Mammary epithelial cell (primary cell): ENCODE measurements around the gene KCNQ2.

ENCODE experiments used
- EZH2 ChIP-seq: IDR thresholded peaks from 2 replicates; pipeline ENCODE4 v1.6.1; 2012; ENCODE audit warnings: low read length, inconsistent platforms, borderline replicate concordance
- TF ChIP-seq, protein P1 (sequence below), 2 donors: IDR thresholded peaks in 1 of 2; conservative IDR thresholded peaks in 1 of 2; 2 replicates each; pipeline ENCODE4 v1.5.1; 2011 to 2012; ENCODE audit warnings: inconsistent platforms in 2 of 2, low read length in 2 of 2, mild to moderate bottlenecking in 2 of 2, control low read depth in 1 of 2, low read depth in 1 of 2; ENCODE audit not compliant: insufficient read depth in 1 of 2; ENCODE audit errors: extremely low read depth in 1 of 2

- TF ChIP-seq, protein P1, sequence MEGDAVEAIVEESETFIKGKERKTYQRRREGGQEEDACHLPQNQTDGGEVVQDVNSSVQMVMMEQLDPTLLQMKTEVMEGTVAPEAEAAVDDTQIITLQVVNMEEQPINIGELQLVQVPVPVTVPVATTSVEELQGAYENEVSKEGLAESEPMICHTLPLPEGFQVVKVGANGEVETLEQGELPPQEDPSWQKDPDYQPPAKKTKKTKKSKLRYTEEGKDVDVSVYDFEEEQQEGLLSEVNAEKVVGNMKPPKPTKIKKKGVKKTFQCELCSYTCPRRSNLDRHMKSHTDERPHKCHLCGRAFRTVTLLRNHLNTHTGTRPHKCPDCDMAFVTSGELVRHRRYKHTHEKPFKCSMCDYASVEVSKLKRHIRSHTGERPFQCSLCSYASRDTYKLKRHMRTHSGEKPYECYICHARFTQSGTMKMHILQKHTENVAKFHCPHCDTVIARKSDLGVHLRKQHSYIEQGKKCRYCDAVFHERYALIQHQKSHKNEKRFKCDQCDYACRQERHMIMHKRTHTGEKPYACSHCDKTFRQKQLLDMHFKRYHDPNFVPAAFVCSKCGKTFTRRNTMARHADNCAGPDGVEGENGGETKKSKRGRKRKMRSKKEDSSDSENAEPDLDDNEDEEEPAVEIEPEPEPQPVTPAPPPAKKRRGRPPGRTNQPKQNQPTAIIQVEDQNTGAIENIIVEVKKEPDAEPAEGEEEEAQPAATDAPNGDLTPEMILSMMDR (conservative IDR thresholded peaks at IDR 0.05 in 1 of 2, IDR thresholded peaks at IDR 0.05 in 1 of 2; ENCODE audit: extremely low read depth in 1 of 2, insufficient read depth in 1 of 2, low read depth in 1 of 2, low read length in 2 of 2) = no peak
- no peak for TF ChIP-seq EZH2
These were observed 22.4 kb downstream of the KCNQ2 start for GRCh38 chr20:63449796-63450730.
